Kidney epithelial cell (primary cell): Measurements from ENCODE around the gene MGLL. TPM values are rescaled to one million over a fixed set of nuclear protein-coding genes. Genes with fewer than 3 reads are reported as not detected.

Source experiments
- DNase-seq: peaks from one replicate; pipeline ENCODE4 v3.0.0-alpha.2; 2010; ENCODE audit warnings: low read depth
- H3K27me3 ChIP-seq: 2 replicates; pipeline ENCODE4 v1.6.0; 2011; ENCODE audit warnings: low read length; ENCODE audit not compliant: control insufficient read depth, insufficient read depth
- H3K36me3 ChIP-seq: 2 replicates; pipeline ENCODE4 v1.5.1; 2011; ENCODE audit warnings: low read length; ENCODE audit not compliant: control insufficient read depth, insufficient read depth
- H3K4me3 ChIP-seq: 2 replicates; pipeline ENCODE4 v1.5.1; 2011; ENCODE audit warnings: low read depth, mild to moderate bottlenecking, control low read depth, low read length
- CTCF ChIP-seq: IDR thresholded peaks from 2 replicates; pipeline ENCODE4 v1.5.1; 2011; ENCODE audit warnings: mild to moderate bottlenecking, moderate library complexity, low read length, control low read depth, inconsistent platforms; ENCODE audit not compliant: insufficient read depth, poor library complexity, severe bottlenecking
- total RNA-seq: library from RNA; depleted of rRNA; stranded (reverse); fragments of >200 nt; gene quantifications from 2 replicates; pipeline ENCODE4 v1.2.3, GENCODE V29; 2015

Gene MGLL
- total RNA-seq, 1 donor from 2014 or later: 71.8 TPM

GRCh38 chr3:127834771-127835170, 12.5 kb upstream of the MGLL start:
- DNase-seq: no peak
- no peak for TF ChIP-seq CTCF
- Histone ChIP-seq H3K4me3 (no peak overlapping the region), H3K36me3 (no peaks in the 10 kb centered on the region), H3K27me3 (no peaks in the 10 kb centered on the region)

GRCh38 chr3:127833281-127834032, 11.1 kb upstream of the MGLL start:
- Histone ChIP-seq H3K36me3 (no peaks in the 10 kb centered on the region), H3K27me3 (no peaks in the 10 kb centered on the region), H3K4me3 (no peak overlapping the region)
- no peak for DNase-seq
- no peak for TF ChIP-seq CTCF

GRCh38 chr3:127831723-127832172, 9.4 kb upstream of the MGLL start:
- H3K36me3 ChIP-seq: no peaks in the 10 kb centered on the region
- peak; percentile 26 for TF ChIP-seq CTCF
- DNase-seq: no peak
- H3K27me3 ChIP-seq: no peaks in the 10 kb centered on the region
- no peak overlapping the region for H3K4me3 ChIP-seq

- no peak overlapping the region for H3K4me3 ChIP-seq
- TF ChIP-seq CTCF: no peak
- no peaks in the 10 kb centered on the region for H3K27me3 ChIP-seq
- no peak for DNase-seq
- H3K36me3 ChIP-seq: no peaks in the 10 kb centered on the region
Measured at GRCh38 chr3:127829537-127829936, 7.2 kb upstream of the MGLL start.

- no peak for TF ChIP-seq CTCF
- no peak for DNase-seq
- no peaks in the 10 kb centered on the region for H3K27me3 ChIP-seq
- no peak overlapping the region for H3K4me3 ChIP-seq
- no peaks in the 10 kb centered on the region for H3K36me3 ChIP-seq
Measured at GRCh38 chr3:127827808-127828207, 5.5 kb upstream of the MGLL start.

GRCh38 chr3:127825756-127826155, 3.4 kb upstream of the MGLL start:
- no peaks in the 10 kb centered on the region for H3K27me3 ChIP-seq
- no peak for TF ChIP-seq CTCF
- no peak overlapping the region for H3K4me3 ChIP-seq
- no peaks in the 10 kb centered on the region for H3K36me3 ChIP-seq
- no peak for DNase-seq
